Uterus (tissue), 2 donors: Measurements from ENCODE around the gene CRYZL1.

ENCODE experiments used
- CTCF ChIP-seq, 4 experiments: fragments of 200-600 bp in 2 of 4; fragments of 450-650 bp in 2 of 4; sonication (generic) in 2 of 4; IDR thresholded peaks; one replicate each; pipeline ENCODE4 v1.5.1; 2016 to 2019; ENCODE audit warnings: antibody characterized with exemption in 4 of 4, mild to moderate bottlenecking in 2 of 4, moderate library complexity in 1 of 4
- POLR2A ChIP-seq, 2 donors: fragments of 450-650 bp; IDR thresholded peaks; one replicate each; pipeline ENCODE4 v1.6.1; 2016; ENCODE audit warnings: antibody characterized with exemption in 2 of 2, mild to moderate bottlenecking in 1 of 2, moderate library complexity in 1 of 2

- TF ChIP-seq CTCF (IDR thresholded peaks at IDR 0.05) (no peak), POLR2A (IDR thresholded peaks at IDR 0.05) (no peak)
Measured at GRCh38 chr21:33587792-33588484, 53.6 kb downstream of the CRYZL1 start.
